ENCODE results near the gene ACBD4. TPM values are rescaled to one million over a fixed set of nuclear protein-coding genes. Genes with fewer than 3 reads are reported as not detected.
A peak's percentile ranks its signal among the peaks of the same experiment; 100 is the strongest.

The ACBD4 gene
- total and polyA plus RNA-seq, 4 donors: 4.4 to 51.4 (median 44.9) TPM

- WGBS: 82% methylated on average over 3 of the region's 3 CpGs
- Histone ChIP-seq H3K9ac (ENCODE audit: low read depth in 1 of 2, low read length in 2 of 2) (no peak overlapping the region), H3K27ac (ENCODE audit: low read depth in 1 of 2, low read length in 2 of 2) (peak overlapping the region in 1 of 2 donors; percentile 9), H3K27me3 (ENCODE audit: control insufficient read depth in 4 of 4, insufficient read depth in 4 of 4, low read length in 3 of 4) (no peaks in the 10 kb centered on the region), H3K9me3 (ENCODE audit: control insufficient read depth in 4 of 4, low read length in 3 of 4) (no peaks in the 10 kb centered on the region), H3K4me1 (ENCODE audit: control insufficient read depth in 4 of 4, insufficient read depth in 4 of 4, low read length in 3 of 4) (peaks cover 9 to 25% (median 19%) of the 10 kb centered on the region in 4 donors), H3K4me3 (ENCODE audit: low read depth in 1 of 3, low read length in 3 of 3) (no peak overlapping the region), H3K36me3 (ENCODE audit: control insufficient read depth in 4 of 4, insufficient read depth in 3 of 4, low read depth in 1 of 4, low read length in 3 of 4) (peaks cover 13 to 48% (median 37%) of the 10 kb centered on the region in 4 donors)
- TF ChIP-seq CTCF (IDR thresholded peaks at IDR 0.05; ENCODE audit: low read depth, low read length, missing input control): peak; percentile 28
- peak; percentile 19 to 56 for TF ChIP-seq RAD21 (IDR thresholded peaks at IDR 0.05)
- TF ChIP-seq ZBTB33 (IDR thresholded peaks at IDR 0.05): no peak
- DNase-seq (ENCODE audit: low spot score): no peak
Measured at GRCh38 chr17:45096141-45096540, 39.3 kb upstream of the ACBD4 start.

- H3K36me3 ChIP-seq (ENCODE audit: control insufficient read depth in 4 of 4, insufficient read depth in 3 of 4, low read depth in 1 of 4, low read length in 3 of 4): peaks cover 13 to 54% (median 39%) of the 10 kb centered on the region in 4 donors
- H3K4me1 ChIP-seq (ENCODE audit: control insufficient read depth in 4 of 4, insufficient read depth in 4 of 4, low read length in 3 of 4): peaks cover 9 to 22% (median 17%) of the 10 kb centered on the region in 4 donors
- H3K9ac ChIP-seq (ENCODE audit: low read depth in 1 of 2, low read length in 2 of 2): no peak overlapping the region
- DNase-seq (ENCODE audit: low spot score): no peak
- no peak overlapping the region for H3K4me3 ChIP-seq (ENCODE audit: low read depth in 1 of 3, low read length in 3 of 3)
- WGBS: 95% methylated on average over 11 of the region's 11 CpGs
- no peak for TF ChIP-seq ZBTB33 (IDR thresholded peaks at IDR 0.05)
- no peak for TF ChIP-seq EGR1 (IDR thresholded peaks at IDR 0.05; ENCODE audit: low read depth in 2 of 2)
- TF ChIP-seq FOXA2 (IDR thresholded peaks at IDR 0.05): no peak
- TF ChIP-seq CTCF (IDR thresholded peaks at IDR 0.05; ENCODE audit: low read depth, low read length, missing input control): no peak
- TF ChIP-seq GABPA (IDR thresholded peaks at IDR 0.05 in 1 of 2, conservative IDR thresholded peaks at IDR 0.05 in 1 of 2): no peak
- TF ChIP-seq REST (IDR thresholded peaks at IDR 0.05): no peak
- no peaks in the 10 kb centered on the region for H3K27me3 ChIP-seq (ENCODE audit: control insufficient read depth in 4 of 4, insufficient read depth in 4 of 4, low read length in 3 of 4)
- H3K9me3 ChIP-seq (ENCODE audit: control insufficient read depth in 4 of 4, low read length in 3 of 4): no peaks in the 10 kb centered on the region
- no peak overlapping the region for H3K27ac ChIP-seq (ENCODE audit: low read depth in 1 of 2, low read length in 2 of 2)
Measured at GRCh38 chr17:45096926-45097325, 38.6 kb upstream of the ACBD4 start.
